C4-2B (cell line): ENCODE results near the gene HOXD8.

Source experiments
- ZFX ChIP-seq: fragments of 450-650 bp; IDR thresholded peaks from 2 replicates; pipeline ENCODE4 v1.6.1; 2017
- TF ChIP-seq, protein P1 (sequence below): fragments of 450-650 bp; conservative IDR thresholded peaks from 2 replicates; pipeline ENCODE4 v1.5.1; 2017; ENCODE audit warnings: mild to moderate bottlenecking

DNA sequence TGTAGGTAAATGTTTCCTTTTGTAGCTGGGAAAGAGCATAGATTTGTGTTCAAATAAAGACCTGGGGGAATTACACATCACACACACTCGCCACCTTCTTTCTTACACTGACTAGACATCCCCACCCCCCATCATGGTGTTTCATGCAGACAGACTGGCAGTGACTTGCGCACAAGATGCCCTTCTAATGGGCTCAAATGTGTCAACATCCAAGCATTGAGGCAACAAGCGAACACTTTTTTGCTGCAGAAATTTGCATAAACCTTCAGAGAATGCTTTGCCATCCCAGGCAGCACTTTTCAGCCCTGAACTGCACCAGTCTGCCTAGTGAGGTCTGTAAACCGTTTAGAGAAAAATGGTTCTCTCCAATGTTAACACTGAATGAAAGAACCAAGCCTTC lies 4.5 kb downstream of the HOXD8 start:
- TF ChIP-seq, protein P1, sequence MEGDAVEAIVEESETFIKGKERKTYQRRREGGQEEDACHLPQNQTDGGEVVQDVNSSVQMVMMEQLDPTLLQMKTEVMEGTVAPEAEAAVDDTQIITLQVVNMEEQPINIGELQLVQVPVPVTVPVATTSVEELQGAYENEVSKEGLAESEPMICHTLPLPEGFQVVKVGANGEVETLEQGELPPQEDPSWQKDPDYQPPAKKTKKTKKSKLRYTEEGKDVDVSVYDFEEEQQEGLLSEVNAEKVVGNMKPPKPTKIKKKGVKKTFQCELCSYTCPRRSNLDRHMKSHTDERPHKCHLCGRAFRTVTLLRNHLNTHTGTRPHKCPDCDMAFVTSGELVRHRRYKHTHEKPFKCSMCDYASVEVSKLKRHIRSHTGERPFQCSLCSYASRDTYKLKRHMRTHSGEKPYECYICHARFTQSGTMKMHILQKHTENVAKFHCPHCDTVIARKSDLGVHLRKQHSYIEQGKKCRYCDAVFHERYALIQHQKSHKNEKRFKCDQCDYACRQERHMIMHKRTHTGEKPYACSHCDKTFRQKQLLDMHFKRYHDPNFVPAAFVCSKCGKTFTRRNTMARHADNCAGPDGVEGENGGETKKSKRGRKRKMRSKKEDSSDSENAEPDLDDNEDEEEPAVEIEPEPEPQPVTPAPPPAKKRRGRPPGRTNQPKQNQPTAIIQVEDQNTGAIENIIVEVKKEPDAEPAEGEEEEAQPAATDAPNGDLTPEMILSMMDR: no peak
- no peak for TF ChIP-seq ZFX
